ENCODE measurements around the gene CCDC66.

CCDC66 gene

GRCh38 chr3:56633602-56634535 is 76.9 kb downstream of the CCDC66 start:
- Histone ChIP-seq H2AFZ (ENCODE audit: insufficient read depth, low read length, poor library complexity) (no peak overlapping the region), H4K91ac (ENCODE audit: low read depth, low read length) (no peak overlapping the region), H3K79me1 (ENCODE audit: low read length) (no peaks in the 10 kb centered on the region), H3K4me1 (ENCODE audit: control insufficient read depth in 1 of 2, insufficient read depth in 2 of 2, low read length in 2 of 2) (peaks cover 2% of the 10 kb centered on the region in 2 experiments), H2BK120ac (ENCODE audit: insufficient read depth, low read length, poor library complexity) (no peak overlapping the region), H3K4me3 (ENCODE audit: low read depth, low read length) (no peak overlapping the region), H3K14ac (ENCODE audit: low read length) (no peak overlapping the region), H3K4me2 (ENCODE audit: low read length) (no peak overlapping the region), H2AK5ac (ENCODE audit: low read length) (no peak overlapping the region), H3K18ac (ENCODE audit: low read length) (no peak overlapping the region), H3K4ac (ENCODE audit: low read depth, low read length) (no peak overlapping the region), H4K12ac (ENCODE audit: low read depth, low read length) (no peak overlapping the region), H3K9ac (ENCODE audit: low read length) (no peak overlapping the region), H3K27me3 (ENCODE audit: insufficient read depth, low read length) (no peaks in the 10 kb centered on the region), H4K8ac (ENCODE audit: low read depth, low read length) (no peak overlapping the region), H3K27ac (ENCODE audit: low read depth, low read length) (peak overlapping the region; percentile 1), H2BK12ac (ENCODE audit: low read length) (no peak overlapping the region), H3K36me3 (ENCODE audit: control insufficient read depth in 1 of 2, insufficient read depth in 2 of 2, low read length in 2 of 2) (peaks cover 7 to 17% of the 10 kb centered on the region in 2 experiments), H3K9me3 (ENCODE audit: insufficient read depth, low read depth, low read length) (no peaks in the 10 kb centered on the region), H3K79me2 (ENCODE audit: control insufficient read depth, insufficient read depth, low read length, poor library complexity) (no peaks in the 10 kb centered on the region), H3K23ac (ENCODE audit: low read length) (no peak overlapping the region), H2BK5ac (ENCODE audit: low read depth, low read length, poor library complexity) (no peak overlapping the region)
- no CpG with 5 or more reads among the region's 9 CpGs for WGBS (ENCODE audit: extremely low coverage, insufficient coverage, insufficient read length)
- DNase-seq: peak in 1 of 2 donors; percentile 15

GRCh38 chr3:56645407-56645806 is 88.4 kb downstream of the CCDC66 start:
- no peak for DNase-seq
- H3K79me1 ChIP-seq (ENCODE audit: low read length): no peaks in the 10 kb centered on the region
- H4K12ac ChIP-seq (ENCODE audit: low read depth, low read length): no peak overlapping the region
- H2AK5ac ChIP-seq (ENCODE audit: low read length): no peak overlapping the region
- H3K9ac ChIP-seq (ENCODE audit: low read length): no peak overlapping the region
- no peak overlapping the region for H2BK12ac ChIP-seq (ENCODE audit: low read length)
- no peak overlapping the region for H3K4ac ChIP-seq (ENCODE audit: low read depth, low read length)
- no peak overlapping the region for H2BK120ac ChIP-seq (ENCODE audit: insufficient read depth, low read length, poor library complexity)
- H3K4me1 ChIP-seq (ENCODE audit: control insufficient read depth in 1 of 2, insufficient read depth in 2 of 2, low read length in 2 of 2): no peaks in the 10 kb centered on the region
- no peak overlapping the region for H3K14ac ChIP-seq (ENCODE audit: low read length)
- H4K91ac ChIP-seq (ENCODE audit: low read depth, low read length): no peak overlapping the region
- no peak overlapping the region for H3K18ac ChIP-seq (ENCODE audit: low read length)
- H3K27ac ChIP-seq (ENCODE audit: low read depth, low read length): no peak overlapping the region
- no peak overlapping the region for H4K8ac ChIP-seq (ENCODE audit: low read depth, low read length)
- H2BK5ac ChIP-seq (ENCODE audit: low read depth, low read length, poor library complexity): no peak overlapping the region
- H3K4me2 ChIP-seq (ENCODE audit: low read length): no peak overlapping the region
- H3K27me3 ChIP-seq (ENCODE audit: insufficient read depth, low read length): no peaks in the 10 kb centered on the region
- no peak overlapping the region for H3K23ac ChIP-seq (ENCODE audit: low read length)
- H2AFZ ChIP-seq (ENCODE audit: insufficient read depth, low read length, poor library complexity): no peak overlapping the region
- peaks cover 14 to 19% of the 10 kb centered on the region in 2 experiments for H3K36me3 ChIP-seq (ENCODE audit: control insufficient read depth in 1 of 2, insufficient read depth in 2 of 2, low read length in 2 of 2)
- H3K4me3 ChIP-seq (ENCODE audit: low read depth, low read length): no peak overlapping the region
- WGBS (ENCODE audit: extremely low coverage, insufficient coverage, insufficient read length): no CpG with 5 or more reads among the region's 2 CpGs
- H3K79me2 ChIP-seq (ENCODE audit: control insufficient read depth, insufficient read depth, low read length, poor library complexity): no peaks in the 10 kb centered on the region
- no peaks in the 10 kb centered on the region for H3K9me3 ChIP-seq (ENCODE audit: insufficient read depth, low read depth, low read length)

DNA sequence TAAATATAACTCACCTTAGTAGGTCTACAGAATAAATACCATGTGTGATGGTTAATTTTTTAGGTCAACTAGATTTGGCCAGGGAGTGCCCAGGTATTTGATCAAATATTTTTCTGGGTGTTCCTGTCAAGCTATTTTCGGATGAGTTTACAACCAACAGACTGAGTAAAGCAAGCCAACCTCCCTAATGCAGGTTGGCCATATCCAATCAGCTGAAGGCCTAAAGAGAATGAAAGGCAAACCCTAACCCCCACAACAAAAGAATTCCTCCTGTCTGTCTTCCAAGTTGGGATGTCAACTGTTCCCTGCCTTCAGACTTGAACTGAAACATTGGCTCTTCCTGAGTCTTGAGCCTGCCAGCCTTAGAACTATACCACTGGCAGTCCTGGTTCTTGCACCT is 97.5 kb downstream of the CCDC66 start:
- Histone ChIP-seq H2AK5ac (ENCODE audit: low read length) (no peak overlapping the region), H4K91ac (ENCODE audit: low read depth, low read length) (no peak overlapping the region), H4K12ac (ENCODE audit: low read depth, low read length) (no peak overlapping the region), H3K4me3 (ENCODE audit: low read depth, low read length) (no peak overlapping the region), H3K36me3 (ENCODE audit: control insufficient read depth in 1 of 2, insufficient read depth in 2 of 2, low read length in 2 of 2) (peaks cover 9 to 23% of the 10 kb centered on the region in 2 experiments), H3K9ac (ENCODE audit: low read length) (no peak overlapping the region), H3K9me3 (ENCODE audit: insufficient read depth, low read depth, low read length) (no peaks in the 10 kb centered on the region), H2BK120ac (ENCODE audit: insufficient read depth, low read length, poor library complexity) (no peak overlapping the region), H2BK12ac (ENCODE audit: low read length) (no peak overlapping the region), H3K79me2 (ENCODE audit: control insufficient read depth, insufficient read depth, low read length, poor library complexity) (no peaks in the 10 kb centered on the region), H3K4me2 (ENCODE audit: low read length) (no peak overlapping the region), H2AFZ (ENCODE audit: insufficient read depth, low read length, poor library complexity) (no peak overlapping the region), H3K14ac (ENCODE audit: low read length) (no peak overlapping the region), H3K4ac (ENCODE audit: low read depth, low read length) (peak overlapping the region; percentile 55), H2BK5ac (ENCODE audit: low read depth, low read length, poor library complexity) (no peak overlapping the region), H3K23ac (ENCODE audit: low read length) (no peak overlapping the region), H3K4me1 (ENCODE audit: control insufficient read depth in 1 of 2, insufficient read depth in 2 of 2, low read length in 2 of 2) (no peaks in the 10 kb centered on the region), H3K18ac (ENCODE audit: low read length) (no peak overlapping the region), H4K8ac (ENCODE audit: low read depth, low read length) (no peak overlapping the region), H3K27ac (ENCODE audit: low read depth, low read length) (no peak overlapping the region), H3K27me3 (ENCODE audit: insufficient read depth, low read length) (no peaks in the 10 kb centered on the region), H3K79me1 (ENCODE audit: low read length) (no peaks in the 10 kb centered on the region)
- DNase-seq: no peak
- WGBS (ENCODE audit: extremely low coverage, insufficient coverage, insufficient read length): no CpG with 5 or more reads among the region's 1 CpG

GRCh38 chr3:56655709-56656108 is 98.7 kb downstream of the CCDC66 start:
- H4K12ac ChIP-seq (ENCODE audit: low read depth, low read length): no peak overlapping the region
- no peak overlapping the region for H4K91ac ChIP-seq (ENCODE audit: low read depth, low read length)
- H3K9ac ChIP-seq (ENCODE audit: low read length): no peak overlapping the region
- no CpG with 5 or more reads among the region's 1 CpG for WGBS (ENCODE audit: extremely low coverage, insufficient coverage, insufficient read length)
- H2BK120ac ChIP-seq (ENCODE audit: insufficient read depth, low read length, poor library complexity): no peak overlapping the region
- peak in 1 of 2 donors; percentile 15 for DNase-seq
- no peak overlapping the region for H2AK5ac ChIP-seq (ENCODE audit: low read length)
- no peak overlapping the region for H3K27ac ChIP-seq (ENCODE audit: low read depth, low read length)
- H3K18ac ChIP-seq (ENCODE audit: low read length): no peak overlapping the region
- H4K8ac ChIP-seq (ENCODE audit: low read depth, low read length): no peak overlapping the region
- peaks cover 16 to 30% of the 10 kb centered on the region in 2 experiments for H3K36me3 ChIP-seq (ENCODE audit: control insufficient read depth in 1 of 2, insufficient read depth in 2 of 2, low read length in 2 of 2)
- H3K4me1 ChIP-seq (ENCODE audit: control insufficient read depth in 1 of 2, insufficient read depth in 2 of 2, low read length in 2 of 2): no peaks in the 10 kb centered on the region
- no peaks in the 10 kb centered on the region for H3K79me1 ChIP-seq (ENCODE audit: low read length)
- H3K27me3 ChIP-seq (ENCODE audit: insufficient read depth, low read length): no peaks in the 10 kb centered on the region
- no peak overlapping the region for H3K4me3 ChIP-seq (ENCODE audit: low read depth, low read length)
- no peak overlapping the region for H3K14ac ChIP-seq (ENCODE audit: low read length)
- no peaks in the 10 kb centered on the region for H3K9me3 ChIP-seq (ENCODE audit: insufficient read depth, low read depth, low read length)
- H2BK12ac ChIP-seq (ENCODE audit: low read length): no peak overlapping the region
- H3K79me2 ChIP-seq (ENCODE audit: control insufficient read depth, insufficient read depth, low read length, poor library complexity): no peaks in the 10 kb centered on the region
- H2AFZ ChIP-seq (ENCODE audit: insufficient read depth, low read length, poor library complexity): no peak overlapping the region
- no peak overlapping the region for H3K23ac ChIP-seq (ENCODE audit: low read length)
- H3K4ac ChIP-seq (ENCODE audit: low read depth, low read length): no peak overlapping the region
- no peak overlapping the region for H3K4me2 ChIP-seq (ENCODE audit: low read length)
- no peak overlapping the region for H2BK5ac ChIP-seq (ENCODE audit: low read depth, low read length, poor library complexity)
